Stimulated activated naive B cell treated with anti-CD40 and anti-IgM and Interleukin-4, amounts not matched to agents 10 μg/mL and 1 μg/mL and 100 μg/mL, for 72 hours (primary cell): ENCODE results near the gene CA5A.
"Not testable (repeated sequence)": the region's sequence is repeated elsewhere in the genome, so short reads cannot be mapped to it uniquely, and the experiment has no call there.

Experiments used
- ATAC-seq, 2 donors: fragments of 150-1000 bp; cut with Tn5 transposase; replicated peaks; 2 replicates each; pipeline ENCODE4 v1.10.0; 2021; ENCODE audit warnings: moderate library complexity in 1 of 2
- DNase-seq: peaks from one replicate; pipeline ENCODE4 v3.0.0; 2021
- H3K27ac Mint-ChIP-seq: one replicate; pipeline ENCODE4 v1.8.0; 2022; ENCODE audit warnings: mild to moderate bottlenecking, mixed read lengths
- H3K27me3 Mint-ChIP-seq, 2 donors: one replicate each; pipeline ENCODE4 v1.8.0; 2022; ENCODE audit warnings: mixed read lengths in 2 of 2
- H3K36me3 Mint-ChIP-seq, 2 donors: one replicate each; pipeline ENCODE4 v1.8.0; 2022; ENCODE audit warnings: mixed read lengths in 2 of 2, mild to moderate bottlenecking in 1 of 2
- H3K4me1 Mint-ChIP-seq, 2 donors: one replicate each; pipeline ENCODE4 v1.8.0; 2022; ENCODE audit warnings: mixed read lengths in 2 of 2, mild to moderate bottlenecking in 1 of 2
- H3K4me3 Mint-ChIP-seq, 2 donors: one replicate each; pipeline ENCODE4 v1.8.0; 2022; ENCODE audit warnings: mild to moderate bottlenecking in 2 of 2, mixed read lengths in 2 of 2, moderate library complexity in 1 of 2
- H3K9me3 Mint-ChIP-seq, 2 donors: one replicate each; pipeline ENCODE4 v1.8.0; 2022; ENCODE audit warnings: mixed read lengths in 2 of 2, mild to moderate bottlenecking in 1 of 2

CA5A gene

DNA sequence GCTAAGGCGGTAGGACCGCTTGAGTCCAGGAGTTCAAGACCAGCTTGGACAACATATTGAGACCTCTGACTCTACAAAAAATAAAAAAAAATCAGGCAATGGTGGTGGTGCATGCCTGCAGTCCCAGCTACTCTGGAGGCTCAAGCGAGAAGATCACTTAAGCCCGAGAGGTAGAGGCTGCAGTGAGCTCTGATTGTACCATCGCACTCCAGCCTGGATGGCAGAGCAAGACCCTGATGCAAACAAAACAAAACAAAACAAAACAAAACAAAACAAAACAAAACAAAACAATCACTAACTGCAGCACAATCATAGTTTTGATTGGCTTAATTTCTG, 12.4 kb upstream of the CA5A start:
- ATAC-seq (no peak), DNase-seq (no peak)
- Mint-ChIP-seq H3K27ac (peak overlapping the region; percentile 90), H3K4me3 (peak overlapping the region in 1 of 2 donors; percentile 2), H3K27me3 (no peaks in the 10 kb centered on the region), H3K4me1 (peaks cover 24 to 49% of the 10 kb centered on the region in 2 donors), H3K36me3 (peaks cover 10 to 11% of the 10 kb centered on the region in 2 donors), H3K9me3 (no peaks in the 10 kb centered on the region)

DNA sequence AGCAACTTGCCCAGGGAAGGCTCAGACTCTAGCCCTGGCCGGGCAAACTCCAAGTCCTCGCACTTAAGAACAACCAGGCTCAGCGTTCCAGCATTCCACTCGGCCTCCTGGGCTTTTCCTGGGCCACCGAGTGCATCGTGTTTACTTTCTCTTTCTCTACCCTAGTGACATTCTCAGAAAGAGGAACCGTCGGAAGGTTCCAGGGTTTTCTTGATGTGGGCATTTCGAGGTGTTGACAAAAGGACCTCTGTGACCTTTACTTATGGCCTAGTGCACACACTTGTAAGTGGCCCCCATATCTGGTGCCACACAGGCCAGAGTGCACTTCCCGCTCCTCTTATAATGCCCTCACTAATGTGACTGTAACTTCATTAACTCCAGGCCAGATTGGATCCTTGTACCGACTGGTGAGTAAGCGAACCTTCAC, 11.8 kb upstream of the CA5A start:
- DNase-seq (no peak), ATAC-seq (no peak)
- Mint-ChIP-seq H3K27me3 (no peaks in the 10 kb centered on the region), H3K27ac (peak overlapping the region; percentile 90), H3K9me3 (no peaks in the 10 kb centered on the region), H3K4me3 (peak overlapping the region; percentile 2 to 70), H3K36me3 (peaks cover 6 to 8% of the 10 kb centered on the region in 2 donors), H3K4me1 (peaks cover 19 to 43% of the 10 kb centered on the region in 2 donors)

DNA sequence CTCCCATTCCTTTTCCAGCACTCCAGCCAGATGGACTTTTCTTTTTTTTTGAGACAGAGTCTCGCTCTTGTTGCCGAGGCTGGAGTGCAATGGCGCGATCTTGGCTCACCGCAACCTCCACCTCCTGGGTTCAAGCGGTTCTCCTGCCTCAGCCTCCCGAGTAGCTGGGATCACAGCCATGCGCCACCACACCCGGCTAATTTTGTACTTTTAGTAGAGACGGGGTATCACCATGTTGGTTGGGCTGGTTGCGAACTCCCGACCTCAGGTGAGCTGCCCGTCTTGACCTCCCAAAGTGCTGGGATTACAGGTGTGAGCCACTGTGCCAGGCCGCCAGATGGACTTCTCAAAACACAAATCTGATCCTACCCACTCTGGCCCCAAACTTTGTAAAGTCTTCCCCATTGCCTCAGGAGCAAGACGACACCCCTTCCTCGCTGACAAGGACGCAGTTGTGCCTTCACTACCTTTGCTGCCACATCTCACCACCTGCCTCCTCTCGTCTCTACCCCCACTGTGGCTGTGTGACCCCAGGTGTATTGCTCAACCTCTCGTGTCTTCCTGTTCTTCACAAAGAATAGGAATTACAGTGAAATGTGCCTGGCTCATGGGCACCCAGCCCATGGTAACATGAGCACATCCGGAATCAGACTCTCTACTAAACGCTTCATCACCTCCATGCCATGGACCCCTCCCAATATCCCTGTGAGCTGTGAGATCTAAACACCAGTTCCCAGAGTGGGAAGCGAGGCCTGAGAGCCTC, 11.2 kb upstream of the CA5A start:
- H3K4me1 Mint-ChIP-seq = peaks cover 19 to 42% of the 10 kb centered on the region in 2 donors
- H3K36me3 Mint-ChIP-seq = peaks cover 6 to 8% of the 10 kb centered on the region in 2 donors
- H3K27ac Mint-ChIP-seq = peak overlapping the region; percentile 90
- peak overlapping the region; percentile 14 to 70 for H3K4me3 Mint-ChIP-seq
- no peaks in the 10 kb centered on the region for H3K9me3 Mint-ChIP-seq
- H3K27me3 Mint-ChIP-seq = no peaks in the 10 kb centered on the region
- no peak for DNase-seq
- ATAC-seq = no peak

DNA sequence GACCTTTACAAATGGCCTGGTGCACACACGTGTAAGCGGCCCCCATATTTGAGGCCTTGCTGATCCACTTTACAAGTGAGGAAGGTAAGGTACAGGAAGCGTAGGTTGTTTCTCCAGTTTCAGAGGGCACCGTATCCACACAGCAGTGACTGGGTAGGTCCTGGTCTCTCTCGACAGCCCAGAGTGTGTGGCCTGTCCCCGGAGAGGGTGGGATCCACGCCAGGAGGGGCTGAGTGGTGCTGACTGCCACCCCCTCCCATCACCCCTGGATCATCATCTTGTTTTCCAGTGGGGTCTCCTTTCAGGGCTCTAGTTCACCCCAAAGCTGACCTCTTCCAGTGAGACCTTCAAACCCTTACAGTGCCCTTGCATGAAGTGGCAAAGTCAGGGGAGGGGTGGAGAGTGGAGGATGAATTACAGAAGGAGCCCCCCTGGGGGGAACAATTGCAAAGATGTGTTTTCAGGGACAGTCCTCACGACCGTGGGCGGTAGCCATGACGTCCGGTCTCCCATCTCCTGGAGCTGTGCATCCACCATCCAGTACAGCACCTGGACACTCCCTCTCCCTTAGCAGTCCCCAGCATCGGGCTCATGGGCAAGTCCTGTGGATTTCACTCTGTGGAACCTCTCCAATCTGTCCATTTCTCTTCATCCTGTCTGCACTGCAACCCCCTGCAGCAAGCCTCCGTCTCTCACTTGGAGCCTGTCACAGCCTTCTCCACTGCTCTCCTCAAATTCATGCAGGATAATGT, 10.4 kb upstream of the CA5A start:
- Mint-ChIP-seq H3K9me3 (no peaks in the 10 kb centered on the region), H3K4me3 (peak overlapping the region in 1 of 2 donors; percentile 14), H3K36me3 (peaks cover 0 to under 1% of the 10 kb centered on the region in 2 donors), H3K27ac (no peak overlapping the region), H3K4me1 (peaks cover 17 to 39% of the 10 kb centered on the region in 2 donors), H3K27me3 (no peaks in the 10 kb centered on the region)
- DNase-seq (no peak), ATAC-seq (no peak)

DNA sequence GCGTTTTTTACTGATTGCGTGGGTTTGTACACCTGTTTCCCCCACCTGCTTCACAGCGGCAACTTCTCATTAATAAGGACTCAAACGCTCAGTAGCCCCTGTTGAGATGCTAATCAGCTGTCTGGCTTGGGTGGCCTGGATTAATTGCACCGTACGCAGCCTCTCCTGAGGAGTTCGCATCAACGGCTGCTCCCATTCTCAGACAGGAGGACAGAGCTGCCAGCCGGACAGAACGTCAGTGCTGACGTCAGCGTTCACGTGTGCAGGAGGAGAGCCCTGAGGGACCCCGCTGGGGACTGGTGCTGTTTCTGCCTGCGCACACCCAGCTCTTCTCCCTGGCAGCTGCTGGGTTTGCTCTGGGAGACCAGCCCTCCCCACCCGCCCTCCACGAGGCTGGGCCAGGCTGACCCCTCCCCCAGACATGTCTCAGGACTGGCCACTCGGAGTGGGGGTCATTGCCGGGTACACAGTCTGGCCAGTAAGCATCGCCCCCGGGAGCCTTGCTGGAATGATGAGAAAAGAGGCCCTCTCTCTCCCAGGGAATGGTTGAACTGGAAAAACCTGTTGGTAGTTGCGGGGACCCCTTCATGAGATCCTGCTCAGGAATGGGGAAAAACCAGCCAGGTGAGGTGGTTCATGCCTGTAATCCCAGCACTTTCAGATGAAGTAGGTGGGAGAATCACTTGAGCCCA, 9.2 kb upstream of the CA5A start:
- Mint-ChIP-seq H3K4me3 (peak overlapping the region; percentile 75 to 79), H3K27ac (peak overlapping the region; percentile 84), H3K27me3 (no peaks in the 10 kb centered on the region), H3K4me1 (peaks cover 17 to 39% of the 10 kb centered on the region in 2 donors), H3K36me3 (no peaks in the 10 kb centered on the region), H3K9me3 (no peaks in the 10 kb centered on the region)
- DNase-seq (peak; percentile 49), ATAC-seq (peak; percentile 71 to 76)

DNA sequence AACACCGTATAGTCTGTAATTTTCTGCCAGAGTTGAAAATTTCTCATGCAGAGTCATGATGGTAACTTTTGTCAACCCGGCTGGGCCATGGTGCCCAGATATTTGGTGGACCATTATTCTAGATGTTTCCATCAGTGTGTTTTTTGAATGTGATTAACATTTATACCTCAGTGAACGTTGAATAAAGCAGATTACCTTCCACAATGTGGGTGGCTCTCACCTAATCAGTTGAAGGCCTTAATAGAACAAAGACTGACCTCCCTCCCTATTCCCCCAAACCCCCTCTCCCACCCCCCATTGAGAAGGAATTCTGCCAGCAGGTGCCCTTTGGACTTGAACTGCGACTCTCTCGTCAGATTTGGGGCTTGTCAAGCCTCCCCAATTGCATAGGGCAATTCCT, 6.4 kb upstream of the CA5A start:
- Mint-ChIP-seq H3K4me3 (no peak overlapping the region), H3K36me3 (no peaks in the 10 kb centered on the region), H3K27me3 (peaks cover 0 to 6% of the 10 kb centered on the region in 2 donors), H3K27ac (no peak overlapping the region), H3K9me3 (peaks cover 2 to 4% of the 10 kb centered on the region in 2 donors), H3K4me1 (peaks cover 6 to 27% of the 10 kb centered on the region in 2 donors)
- DNase-seq (no peak), ATAC-seq (no peak)

DNA sequence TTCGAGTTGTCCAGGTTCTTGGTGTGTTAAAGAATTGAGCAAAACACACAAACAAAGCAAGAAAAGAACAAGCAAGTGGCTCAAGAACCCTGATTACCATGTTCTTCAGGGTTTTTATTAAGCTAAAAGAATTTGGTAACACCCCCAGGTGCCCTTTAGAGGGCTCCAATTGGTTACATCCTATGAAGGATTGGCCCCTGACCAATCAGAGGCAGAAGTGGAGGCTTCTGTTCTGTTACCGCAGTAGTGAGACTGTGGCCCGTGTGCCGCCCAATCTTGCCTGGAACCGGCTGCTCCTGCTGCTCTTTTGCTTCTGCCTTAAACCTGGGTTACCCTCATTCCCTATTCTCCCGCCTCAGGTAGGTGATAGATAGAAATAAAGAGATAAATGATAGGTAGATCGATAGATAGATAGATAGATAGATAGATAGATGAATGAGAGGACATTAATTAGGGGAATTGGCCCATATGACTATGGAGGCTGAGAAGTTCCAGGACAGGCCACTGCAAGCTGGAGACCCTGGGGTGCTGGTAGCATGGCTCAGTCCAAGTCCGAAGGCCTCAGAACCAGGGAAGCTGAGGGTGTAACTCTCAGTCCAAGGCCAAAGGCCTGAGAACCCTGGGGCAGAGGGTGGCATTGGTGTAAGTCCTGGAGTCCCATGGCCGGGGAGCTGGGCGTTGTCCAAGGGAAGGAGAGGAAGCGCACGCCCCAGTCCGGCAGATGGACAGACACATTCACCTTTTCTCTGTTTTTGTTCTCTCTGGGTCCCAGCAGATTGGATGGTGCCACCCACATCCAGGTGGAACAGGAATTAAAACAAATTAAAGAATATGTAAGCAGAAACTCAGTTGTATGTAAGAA, 3.5 kb upstream of the CA5A start:
- ATAC-seq (no peak), DNase-seq (no peak)
- peaks cover 2 to 4% of the 10 kb centered on the region in 2 donors for H3K9me3 Mint-ChIP-seq
- no peak overlapping the region for H3K4me3 Mint-ChIP-seq
- no peaks in the 10 kb centered on the region for H3K36me3 Mint-ChIP-seq
- H3K27me3 Mint-ChIP-seq = peaks cover 0 to 6% of the 10 kb centered on the region in 2 donors
- peaks cover 12 to 20% of the 10 kb centered on the region in 2 donors for H3K4me1 Mint-ChIP-seq
- no peak overlapping the region for H3K27ac Mint-ChIP-seq

- H3K9me3 Mint-ChIP-seq = peaks cover 2 to 4% of the 10 kb centered on the region in 2 donors
- H3K27me3 Mint-ChIP-seq = peaks cover 0 to 6% of the 10 kb centered on the region in 2 donors
- H3K4me1 Mint-ChIP-seq = peaks cover 12 to 26% of the 10 kb centered on the region in 2 donors
- ATAC-seq (no peak), DNase-seq (no peak)
- no peak overlapping the region for H3K27ac Mint-ChIP-seq
- H3K36me3 Mint-ChIP-seq = no peaks in the 10 kb centered on the region
- no peak overlapping the region for H3K4me3 Mint-ChIP-seq
Observed at GRCh38 chr16:87938412-87938949, 2.2 kb upstream of the CA5A start.

DNA sequence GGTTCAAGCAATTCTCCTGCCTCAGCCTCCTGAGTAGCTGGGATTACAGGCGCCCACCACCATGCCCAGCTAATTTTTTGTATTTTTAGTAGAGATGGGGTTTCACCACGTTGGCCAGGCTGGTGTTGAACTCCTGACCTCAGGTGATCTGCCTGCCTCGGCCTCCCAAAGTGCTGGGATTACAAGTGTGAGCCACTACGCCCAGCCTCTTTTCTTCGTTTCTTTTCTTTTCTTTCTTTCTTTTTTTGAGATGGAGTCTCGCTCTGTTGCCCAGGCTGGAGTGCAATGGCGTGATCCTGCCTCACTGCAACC, 858 bp upstream of the CA5A start:
- not testable (repeated sequence) for H3K27me3 Mint-ChIP-seq, H3K36me3 Mint-ChIP-seq, H3K27ac Mint-ChIP-seq, H3K4me3 Mint-ChIP-seq, ATAC-seq, H3K9me3 Mint-ChIP-seq, DNase-seq
- H3K4me1 Mint-ChIP-seq = peaks cover 9 to 19% of the 10 kb centered on the region in 2 donors

GRCh38 chr16:87936016-87936374, 334 bp downstream of the CA5A start:
- H3K36me3 Mint-ChIP-seq = not testable (repeated sequence)

GRCh38 chr16:87934752-87935425, 1.4 kb downstream of the CA5A start:
- not testable (repeated sequence) for DNase-seq, H3K9me3 Mint-ChIP-seq, H3K36me3 Mint-ChIP-seq, H3K4me3 Mint-ChIP-seq, H3K27me3 Mint-ChIP-seq
- Mint-ChIP-seq H3K4me1 (peaks cover 9 to 26% of the 10 kb centered on the region in 2 donors), H3K27ac (peak overlapping the region; percentile 20)
- peak in 1 of 2 donors; percentile 56 for ATAC-seq

More at GRCh38 chr16:87936016-87936374, 334 bp downstream of the CA5A start:
- not testable (repeated sequence) for H3K27ac Mint-ChIP-seq, H3K9me3 Mint-ChIP-seq, H3K27me3 Mint-ChIP-seq, DNase-seq, ATAC-seq, H3K4me3 Mint-ChIP-seq
- H3K4me1 Mint-ChIP-seq = peaks cover 9 to 18% of the 10 kb centered on the region in 2 donors

DNA sequence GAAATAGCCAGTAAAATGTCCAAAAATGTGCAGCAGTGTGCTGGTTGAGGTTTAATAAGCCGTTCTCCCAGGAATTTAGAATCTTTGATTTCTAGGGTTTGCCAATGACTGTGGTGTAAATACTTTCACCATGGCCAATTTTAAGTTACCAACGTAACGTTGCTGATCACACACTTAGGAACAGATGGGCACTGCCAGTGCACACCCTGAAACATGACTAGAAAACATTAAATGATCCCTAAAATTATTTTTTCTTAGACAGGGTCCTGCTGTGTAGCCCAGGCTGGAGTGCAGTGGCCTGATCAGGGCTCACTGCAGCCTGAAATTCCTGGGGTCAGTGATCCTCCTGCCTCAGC, 3.2 kb downstream of the CA5A start:
- H3K27me3 Mint-ChIP-seq = no peaks in the 10 kb centered on the region
- peaks cover 7 to 21% of the 10 kb centered on the region in 2 donors for H3K4me1 Mint-ChIP-seq
- no peak overlapping the region for H3K4me3 Mint-ChIP-seq
- no peak overlapping the region for H3K27ac Mint-ChIP-seq
- no peak for ATAC-seq
- H3K36me3 Mint-ChIP-seq = no peaks in the 10 kb centered on the region
- no peaks in the 10 kb centered on the region for H3K9me3 Mint-ChIP-seq
- no peak for DNase-seq

DNA sequence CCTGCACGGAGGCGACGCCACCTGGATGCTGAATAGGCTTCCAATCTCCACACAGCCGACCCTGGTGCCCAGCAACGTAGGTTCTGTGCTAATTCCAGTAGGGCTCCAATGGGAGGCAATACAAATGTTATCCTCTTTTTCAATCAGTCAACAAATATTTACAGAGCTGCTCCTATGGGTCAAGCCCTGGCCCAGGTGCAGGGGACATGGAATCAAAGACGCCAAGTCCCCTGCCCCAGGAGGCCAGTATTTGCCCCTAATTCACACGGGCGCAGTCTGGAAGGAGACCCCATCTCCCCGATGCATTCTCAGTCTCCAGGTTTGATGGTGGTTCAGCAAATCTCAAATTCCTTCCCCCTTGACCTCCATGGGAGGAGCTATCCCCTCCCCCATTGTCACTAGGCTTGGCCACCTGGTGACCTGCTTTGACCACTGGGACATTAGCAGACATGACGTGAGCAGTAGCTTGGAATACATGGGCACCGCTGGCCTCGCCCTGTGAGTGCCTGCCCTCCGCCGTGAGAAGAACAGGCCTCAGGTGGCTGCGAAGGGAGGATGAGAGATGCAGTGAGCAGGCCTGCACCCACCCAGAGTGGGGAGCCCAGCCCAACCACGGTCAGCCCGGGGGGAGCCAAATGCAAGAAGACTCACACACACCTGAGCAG, 3.7 kb downstream of the CA5A start:
- not testable (repeated sequence) for ATAC-seq, H3K9me3 Mint-ChIP-seq, H3K36me3 Mint-ChIP-seq, DNase-seq, H3K27ac Mint-ChIP-seq, H3K27me3 Mint-ChIP-seq, H3K4me3 Mint-ChIP-seq
- H3K4me1 Mint-ChIP-seq = peaks cover 7 to 22% of the 10 kb centered on the region in 2 donors
